ENCODE data around the gene CENPL.

GRCh38 chr1:173768827-173769226 is 55.9 kb downstream of the CENPL start:
- TF ChIP-seq CTCF (IDR thresholded peaks at IDR 0.05) (no peak), POLR2A (IDR thresholded peaks at IDR 0.05) (no peak)

All from Peyer's patch (tissue), 4 donors.